ENCODE measurements around the gene TCP11L2. TPM values are rescaled to one million over a fixed set of nuclear protein-coding genes. Genes with fewer than 3 reads are reported as not detected.
A peak's percentile ranks its signal among the peaks of the same experiment; 100 is the strongest.

Gene TCP11L2
- total and polyA plus RNA-seq, 2 of the 13 experiments (the other 11 are each of a cell fraction or from before 2014, with no cell fraction given) = 4.6 to 24.1 TPM

- TF ChIP-seq ZNF609 (CRISPR knock-in tag; IDR thresholded peaks at IDR 0.05; ENCODE audit: borderline replicate concordance) (peak; percentile 89), ARNT (IDR thresholded peaks at IDR 0.05) (no peak), NFE2 (CRISPR knock-in tag; IDR thresholded peaks at IDR 0.05) (no peak), ZNF260 (CRISPR knock-in tag; IDR thresholded peaks at IDR 0.05; ENCODE audit: borderline replicate concordance, low read depth) (no peak), FIP1L1 (IDR thresholded peaks at IDR 0.05; ENCODE audit: borderline replicate concordance, insufficient read depth, low read depth, low read length) (no peak), JDP2 (CRISPR knock-in tag; IDR thresholded peaks at IDR 0.05; ENCODE audit: borderline replicate concordance) (no peak), ZNF136 (CRISPR knock-in tag; IDR thresholded peaks at IDR 0.05; ENCODE audit: low read depth) (no peak), SIN3B (IDR thresholded peaks at IDR 0.05; ENCODE audit: low read length) (no peak), ARHGAP35 (CRISPR knock-in tag; IDR thresholded peaks at IDR 0.05; ENCODE audit: borderline replicate concordance) (no peak), ZNF549 (CRISPR knock-in tag; IDR thresholded peaks at IDR 0.05) (no peak), ZNF34 (CRISPR knock-in tag; IDR thresholded peaks at IDR 0.05; ENCODE audit: borderline replicate concordance) (no peak), ZNF318 (CRISPR knock-in tag; IDR thresholded peaks at IDR 0.05) (no peak)
- TF ChIP-seq, protein P1, sequence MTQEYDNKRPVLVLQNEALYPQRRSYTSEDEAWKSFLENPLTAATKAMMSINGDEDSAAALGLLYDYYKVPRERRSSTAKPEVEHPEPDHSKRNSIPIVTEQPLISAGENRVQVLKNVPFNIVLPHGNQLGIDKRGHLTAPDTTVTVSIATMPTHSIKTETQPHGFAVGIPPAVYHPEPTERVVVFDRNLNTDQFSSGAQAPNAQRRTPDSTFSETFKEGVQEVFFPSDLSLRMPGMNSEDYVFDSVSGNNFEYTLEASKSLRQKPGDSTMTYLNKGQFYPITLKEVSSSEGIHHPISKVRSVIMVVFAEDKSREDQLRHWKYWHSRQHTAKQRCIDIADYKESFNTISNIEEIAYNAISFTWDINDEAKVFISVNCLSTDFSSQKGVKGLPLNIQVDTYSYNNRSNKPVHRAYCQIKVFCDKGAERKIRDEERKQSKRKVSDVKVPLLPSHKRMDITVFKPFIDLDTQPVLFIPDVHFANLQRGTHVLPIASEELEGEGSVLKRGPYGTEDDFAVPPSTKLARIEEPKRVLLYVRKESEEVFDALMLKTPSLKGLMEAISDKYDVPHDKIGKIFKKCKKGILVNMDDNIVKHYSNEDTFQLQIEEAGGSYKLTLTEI (CRISPR knock-in tag; conservative IDR thresholded peaks at IDR 0.05) = no peak
Observed at GRCh38 chr12:106284358-106285105, 18.0 kb upstream of the TCP11L2 start (continued).
